H1 (cell line): Measurements from ENCODE around the gene PGAP2. TPM values are rescaled to one million over a fixed set of nuclear protein-coding genes. Genes with fewer than 3 reads are reported as not detected.

Experiments used
- CTCF ChIA-PET: fragments of 300-600 bp; sonication (Branson Sonifier 250); formaldehyde crosslinking; loops from one replicate; lab custom pipeline; 2021; ENCODE audit not compliant: partially characterized antibody; lab: Charles Lee
- POLR2A ChIA-PET: fragments of 300-600 bp; sonication (Branson Sonifier 250); formaldehyde crosslinking; loops from one replicate; lab custom pipeline; 2021; ENCODE audit warnings: inconsistent platforms; ENCODE audit not compliant: partially characterized antibody; lab: Charles Lee
- DNase-seq, 2 experiments: peaks; one replicate each; pipeline versions ENCODE4 v3.0.0 to v3.0.0-alpha.2; 2010 to 2022; ENCODE audit warnings: low spot score in 2 of 2, low read depth in 1 of 2, mixed read lengths in 1 of 2
- FAIRE-seq: peaks from 2 replicates; lab custom pipeline; 2011; peaks lifted over from hg19 to GRCh38; lab: Jason Lieb, UNC
- H2AFZ ChIP-seq: 2 replicates; pipeline ENCODE4 v1.8.1; 2012; ENCODE audit warnings: low read length, inconsistent platforms
- H2AK5ac ChIP-seq: 2 replicates; pipeline ENCODE4 v1.6.1; 2013; ENCODE audit warnings: low read depth, low read length
- H2BK120ac ChIP-seq: replicated peaks from 2 replicates; pipeline ENCODE3; 2013; ENCODE audit warnings: low read depth, low read length, inconsistent platforms
- H2BK12ac ChIP-seq: 2 replicates; pipeline ENCODE4 v1.6.1; 2013; ENCODE audit warnings: low read depth, low read length
- H2BK15ac ChIP-seq: 2 replicates; pipeline ENCODE4 v1.6.1; 2013; ENCODE audit warnings: low read length
- H2BK20ac ChIP-seq: 2 replicates; pipeline ENCODE4 v1.6.1; 2013; ENCODE audit warnings: low read length
- H2BK5ac ChIP-seq: 2 replicates; pipeline ENCODE4 v1.6.1; 2013; ENCODE audit warnings: low read depth, low read length
- H3K14ac ChIP-seq: 2 replicates; pipeline ENCODE4 v1.6.1; 2013; ENCODE audit warnings: inconsistent platforms; ENCODE audit not compliant: insufficient read length
- H3K18ac ChIP-seq: 2 replicates; pipeline ENCODE4 v1.6.1; 2013; ENCODE audit warnings: low read length; ENCODE audit errors: extremely low read depth
- H3K23ac ChIP-seq: 2 replicates; pipeline ENCODE4 v1.6.1; 2013; ENCODE audit warnings: inconsistent platforms; ENCODE audit not compliant: insufficient read length
- H3K23me2 ChIP-seq: 2 replicates; pipeline ENCODE4 v1.6.1; 2013; ENCODE audit warnings: low read depth, low read length
- H3K27ac ChIP-seq: 2 replicates; pipeline ENCODE4 v1.6.1; 2011; ENCODE audit warnings: low read depth, low read length, inconsistent platforms
- H3K27me3 ChIP-seq, 4 experiments: replicated peaks in 1 of 4; 1 replicate in 1 of 4; 2 replicates in 3 of 4; pipeline versions ENCODE4 v1.6.1 to v1.8.1; 2011 to 2013; ENCODE audit warnings: low read length in 3 of 4, mild to moderate bottlenecking in 3 of 4, inconsistent platforms in 2 of 4, mixed read lengths in 2 of 4, moderate library complexity in 1 of 4; ENCODE audit not compliant: control insufficient read depth in 3 of 4, insufficient read depth in 3 of 4; ENCODE audit errors: extremely low read depth in 1 of 4
- H3K36me3 ChIP-seq, 4 experiments: 2 replicates each; pipeline versions ENCODE4 v1.6.1 to v1.8.1; 2011 to 2013; ENCODE audit warnings: mild to moderate bottlenecking in 4 of 4, low read length in 3 of 4, moderate library complexity in 2 of 4, control low read depth in 1 of 4, inconsistent platforms in 1 of 4; ENCODE audit not compliant: insufficient read depth in 4 of 4, control insufficient read depth in 2 of 4
- H3K4ac ChIP-seq: replicated peaks from 2 replicates; pipeline ENCODE3; 2013; ENCODE audit warnings: low read length, low read depth, mixed read lengths, inconsistent platforms; ENCODE audit not compliant: insufficient read length
- H3K4me1 ChIP-seq, 4 experiments: replicated peaks in 1 of 4; 1 replicate in 1 of 4; 2 replicates in 3 of 4; pipeline versions ENCODE4 v1.6.1 to v1.8.1; 2011 to 2013; ENCODE audit warnings: low read length in 3 of 4, inconsistent platforms in 2 of 4, mixed read lengths in 1 of 4; ENCODE audit not compliant: insufficient read depth in 4 of 4, control insufficient read depth in 3 of 4
- H3K4me2 ChIP-seq, 2 experiments: 2 replicates each; pipeline versions ENCODE4 v1.6.1 to v1.8.1; 2011 to 2013; ENCODE audit warnings: low read depth in 2 of 2, low read length in 2 of 2, control low read depth in 1 of 2, inconsistent platforms in 1 of 2, mild to moderate bottlenecking in 1 of 2; ENCODE audit not compliant: insufficient read depth in 1 of 2
- H3K4me3 ChIP-seq, 4 experiments: fragments of 200-600, 300-600 bp in 1 of 4; sonication (generic), shearing (Covaris generic), sonication (Bioruptor Twin) in 1 of 4; 2 replicates each; pipeline versions ENCODE4 v1.5.1 to v1.8.1; 2011 to 2016; ENCODE audit warnings: low read length in 4 of 4, low read depth in 3 of 4, control low read depth in 2 of 4, inconsistent platforms in 2 of 4, mild to moderate bottlenecking in 2 of 4, mixed read lengths in 1 of 4, moderate library complexity in 1 of 4; ENCODE audit not compliant: insufficient read depth in 2 of 4; ENCODE audit errors: extremely low read depth in 1 of 4
- H3K56ac ChIP-seq: replicated peaks from 2 replicates; pipeline ENCODE3; 2013; ENCODE audit warnings: low read depth, mild to moderate bottlenecking, mixed read lengths, low read length, inconsistent platforms; ENCODE audit not compliant: insufficient read length
- H3K79me1 ChIP-seq: 2 replicates; pipeline ENCODE4 v1.6.1; 2013; ENCODE audit warnings: low read depth, low read length, control low read depth
- H3K79me2 ChIP-seq, 2 experiments: 2 replicates each; pipeline versions ENCODE4 v1.6.1 to v1.8.1; 2012 to 2013; ENCODE audit warnings: low read length in 2 of 2, mild to moderate bottlenecking in 2 of 2, inconsistent platforms in 1 of 2; ENCODE audit not compliant: insufficient read depth in 2 of 2, control insufficient read depth in 1 of 2
- H3K9ac ChIP-seq, 4 experiments: replicated peaks in 1 of 4; 1 replicate in 1 of 4; 2 replicates in 3 of 4; pipeline versions ENCODE4 v1.6.1 to v1.8.1; 2011 to 2013; ENCODE audit warnings: low read depth in 3 of 4, low read length in 3 of 4, control low read depth in 2 of 4, mild to moderate bottlenecking in 2 of 4, moderate library complexity in 2 of 4, inconsistent platforms in 1 of 4; ENCODE audit errors: extremely low read depth in 1 of 4
- H3K9me3 ChIP-seq, 2 experiments: 2 replicates each; pipeline versions ENCODE4 v1.6.1 to v1.8.1; 2012 to 2013; ENCODE audit warnings: mild to moderate bottlenecking in 2 of 2, moderate library complexity in 2 of 2, control low read depth in 1 of 2, inconsistent platforms in 1 of 2, low read depth in 1 of 2, low read length in 1 of 2, mixed read lengths in 1 of 2; ENCODE audit not compliant: insufficient read depth in 2 of 2
- H4K20me1 ChIP-seq, 2 experiments: replicated peaks in 1 of 2; 2 replicates each; pipeline versions ENCODE3 to v1.8.1; 2011 to 2013; ENCODE audit warnings: inconsistent platforms in 2 of 2, low read length in 2 of 2, mild to moderate bottlenecking in 1 of 2; ENCODE audit not compliant: insufficient read depth in 2 of 2, control insufficient read depth in 1 of 2
- H4K5ac ChIP-seq: 2 replicates; pipeline ENCODE4 v1.6.1; 2013; ENCODE audit warnings: low read length, low read depth, mixed read lengths, inconsistent platforms; ENCODE audit not compliant: insufficient read length
- H4K8ac ChIP-seq: 2 replicates; pipeline ENCODE4 v1.8.0; 2013; ENCODE audit warnings: mild to moderate bottlenecking, moderate library complexity, low read length, inconsistent platforms; ENCODE audit not compliant: insufficient read depth; ENCODE audit errors: extremely low read depth
- H4K91ac ChIP-seq: replicated peaks from 2 replicates; pipeline ENCODE3; 2013; ENCODE audit warnings: low read length, mixed read lengths, inconsistent platforms; ENCODE audit not compliant: insufficient read length
- SP1 ChIP-seq: IDR thresholded peaks from 2 replicates; pipeline ENCODE4 v1.6.1; 2011; ENCODE audit warnings: low read depth, low read length
- TBP ChIP-seq: IDR thresholded peaks from 2 replicates; pipeline ENCODE4 v1.6.1; 2011; ENCODE audit warnings: low read depth, low read length, improper control_type of control experiment
- whole genome bisulfite sequencing, 2 experiments: shearing (Covaris generic) in 1 of 2; methylation state at CpG; one replicate each; pipeline versions ENCODE4 v1.1.6 to v1.1.7; 2013 to 2015; ENCODE audit warnings: low lambda C conversion rate in 2 of 2, mixed read lengths in 2 of 2, inconsistent platforms in 1 of 2, low coverage in 1 of 2, missing lambda C conversion rate in 1 of 2; ENCODE audit not compliant: insufficient replicate concordance in 2 of 2, insufficient coverage in 1 of 2, insufficient read length in 1 of 2; ENCODE audit errors: extremely low coverage in 1 of 2, missing lambda C conversion rate in 1 of 2; 5-methylcytosine and 5-hydroxymethylcytosine counted together
- polyA plus RNA-seq, 7 experiments: library from polyadenylated mRNA; depleted of rRNA in 3 of 7; stranded (reverse) in 5 of 7; unstranded in 2 of 7; fragments of >200 nt in 5 of 7; fragments of 200-250 nt in 2 of 7; gene quantifications; 1 replicate in 5 of 7; 2 replicates in 1 of 7; 4 replicates in 1 of 7; pipeline versions ENCODE4 v1.2.1 to v1.2.3, GENCODE V29; 2011 to 2013; ENCODE audit warnings: missing spikeins in 2 of 7, mixed read lengths in 2 of 7
- total RNA-seq: library from RNA; stranded (reverse); fragmentation: NEBNext Ultra II Directional; extraction: Animal tissue kit (Norgen Biotek cat#: 25700); gene quantifications from 2 replicates; pipeline ENCODE4 v1.2.1, GENCODE V29; 2021

Gene PGAP2
- total and polyA plus RNA-seq, 2 of the 8 experiments (the other 6 are each of a cell fraction or from before 2014, with no cell fraction given), result 56.5 to 106 TPM

- peak overlapping the region; percentile 4 to 89 (median 66) for H3K9ac ChIP-seq
- H3K79me2 ChIP-seq, result peaks cover 35 to 59% of the 10 kb centered on the region in 2 experiments
- TF ChIP-seq TBP (no peak), SP1 (no peak)
- no peak overlapping the region for H3K18ac ChIP-seq
- H2BK20ac ChIP-seq, result no peak overlapping the region
- no peak overlapping the region for H2BK15ac ChIP-seq
- no peak overlapping the region for H3K14ac ChIP-seq
- no peak for FAIRE-seq
- H4K20me1 ChIP-seq, result peaks cover 13 to 18% of the 10 kb centered on the region in 2 experiments
- ChIA-PET POLR2A (interaction anchor here (0.8 to 1.4 kb wide), 7 partner anchors 10 to 42 kb away, joined by 3 to 6 read pairs (median 4); no protein-coding TSS in a partner anchor), CTCF (interaction anchor here (7.8 kb wide), 1 partner anchor 13 kb away, joined by 81 read pairs; the partner anchor contains the start of gene PGAP2)
- no peaks in the 10 kb centered on the region for H3K27me3 ChIP-seq
- no peak overlapping the region for H3K56ac ChIP-seq
- H2BK12ac ChIP-seq, result no peak overlapping the region
- no peak overlapping the region for H3K23ac ChIP-seq
- H3K4me3 ChIP-seq, result peak overlapping the region; percentile 83 to 95 (median 93)
- H3K27ac ChIP-seq, result no peak overlapping the region
- H2BK5ac ChIP-seq, result no peak overlapping the region
- H2AK5ac ChIP-seq, result no peak overlapping the region
- peaks cover 0 to 5% (median 2%) of the 10 kb centered on the region in 4 experiments; a peak in 1 of 7 replicates for H3K4me1 ChIP-seq
- no peak overlapping the region for H4K8ac ChIP-seq
- H2BK120ac ChIP-seq, result no peak overlapping the region
- WGBS, 2 experiments, result 57% methylated on average over 14 of the region's 14 CpGs; no CpG with 5 or more reads in 1 of the 2 experiments
- H3K79me1 ChIP-seq, result peaks cover 6% of the 10 kb centered on the region; the same call in 1 of the 2 replicates
- no peaks in the 10 kb centered on the region for H3K9me3 ChIP-seq
- H4K5ac ChIP-seq, result no peak overlapping the region
- peaks cover 0 to 19% (median 11%) of the 10 kb centered on the region in 4 experiments; a peak in 6 of 8 replicates for H3K36me3 ChIP-seq
- H3K4me2 ChIP-seq, result peak overlapping the region; percentile 84 to 86
- no peak for DNase-seq
- no peak overlapping the region for H2AFZ ChIP-seq
- peaks cover 7% of the 10 kb centered on the region for H3K23me2 ChIP-seq
- H3K4ac ChIP-seq, result no peak overlapping the region
- H4K91ac ChIP-seq, result no peak overlapping the region
These were observed 12.0 kb upstream of the PGAP2 start for GRCh38 chr11:3796346-3796745.
